ENCODE results near the gene DEGS1. TPM values are rescaled to one million over a fixed set of nuclear protein-coding genes. Genes with fewer than 3 reads are reported as not detected.

DEGS1 gene
- total RNA-seq, result 10 to 100 TPM; 10.7 to 56.3 (median 22.7) TPM
- long read RNA-seq, donor 1, transcript DEGS1-201 (3 exons, 2,101 nt), result major isoform, 46 of 48 reads
- long read RNA-seq, donor 1, partial matches to known transcripts, result 0 of 48 reads
- long read RNA-seq, donor 1, other reads (novel, unspliced or antisense), result 2 of 48 reads
- long read RNA-seq, donor 2, transcript DEGS1-201 (3 exons, 2,101 nt), result major isoform, 12 of 20 reads
- long read RNA-seq, donor 2, partial matches to known transcripts, result 2 of 20 reads
- long read RNA-seq, donor 2, other reads (novel, unspliced or antisense), result 6 of 20 reads

GRCh38 chr1:224182866-224183590, at the start of gene DEGS1:
DEGS1 (plus strand) TSS chr1:224183240; CDS start chr1:224183337, 97 bp downstream.
- TF ChIP-seq, protein P1, sequence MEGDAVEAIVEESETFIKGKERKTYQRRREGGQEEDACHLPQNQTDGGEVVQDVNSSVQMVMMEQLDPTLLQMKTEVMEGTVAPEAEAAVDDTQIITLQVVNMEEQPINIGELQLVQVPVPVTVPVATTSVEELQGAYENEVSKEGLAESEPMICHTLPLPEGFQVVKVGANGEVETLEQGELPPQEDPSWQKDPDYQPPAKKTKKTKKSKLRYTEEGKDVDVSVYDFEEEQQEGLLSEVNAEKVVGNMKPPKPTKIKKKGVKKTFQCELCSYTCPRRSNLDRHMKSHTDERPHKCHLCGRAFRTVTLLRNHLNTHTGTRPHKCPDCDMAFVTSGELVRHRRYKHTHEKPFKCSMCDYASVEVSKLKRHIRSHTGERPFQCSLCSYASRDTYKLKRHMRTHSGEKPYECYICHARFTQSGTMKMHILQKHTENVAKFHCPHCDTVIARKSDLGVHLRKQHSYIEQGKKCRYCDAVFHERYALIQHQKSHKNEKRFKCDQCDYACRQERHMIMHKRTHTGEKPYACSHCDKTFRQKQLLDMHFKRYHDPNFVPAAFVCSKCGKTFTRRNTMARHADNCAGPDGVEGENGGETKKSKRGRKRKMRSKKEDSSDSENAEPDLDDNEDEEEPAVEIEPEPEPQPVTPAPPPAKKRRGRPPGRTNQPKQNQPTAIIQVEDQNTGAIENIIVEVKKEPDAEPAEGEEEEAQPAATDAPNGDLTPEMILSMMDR (IDR thresholded peaks at IDR 0.05), result no peak
- DNase-seq, result peak; percentile 86 to 89 (median 87)
- no peaks in the 10 kb centered on the region for H3K9me3 ChIP-seq
- H3K36me3 ChIP-seq (ENCODE audit: low read depth), result no peaks in the 10 kb centered on the region
- peak; percentile 95 for ATAC-seq
- intact Hi-C loops (cut with DNase I, micrococcal nuclease), result no loop called here
- peak within 1 kb of the TSS; percentile 91 for H3K4me3 ChIP-seq
- peaks cover 12% of the 10 kb centered on the region for H3K4me1 ChIP-seq (ENCODE audit: low read depth)

GRCh38 chr1:224133741-224134299, 49.2 kb upstream of the DEGS1 start:
- no peak for ATAC-seq
- intact Hi-C loops (cut with DNase I, micrococcal nuclease), result no loop called here
- Histone ChIP-seq H3K9me3 (no peaks in the 10 kb centered on the region), H3K4me1 (ENCODE audit: low read depth) (no peaks in the 10 kb centered on the region), H3K36me3 (ENCODE audit: low read depth) (peaks cover 11% of the 10 kb centered on the region), H3K4me3 (no peak overlapping the region)
- no peak for DNase-seq
- TF ChIP-seq, protein P1 (IDR thresholded peaks at IDR 0.05), result no peak

DNA sequence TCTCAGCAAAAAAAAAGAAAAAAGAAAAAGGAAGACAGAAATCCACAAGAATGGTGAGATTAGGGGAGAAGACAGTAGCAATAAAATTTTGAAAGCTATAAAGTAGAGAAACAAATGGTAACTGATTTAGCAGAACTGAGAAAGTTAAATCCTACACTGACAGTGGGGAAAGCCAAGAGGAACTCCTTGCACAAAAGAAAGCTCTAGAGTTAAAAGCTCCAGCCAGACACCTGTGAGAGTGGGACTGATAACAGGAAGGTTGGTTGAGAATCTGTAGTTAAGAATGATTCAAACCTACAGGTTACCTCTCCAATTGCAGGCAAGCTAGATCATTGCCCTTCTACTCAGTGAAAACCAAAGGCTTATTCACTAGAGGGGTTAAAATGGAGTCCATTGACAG, 45.5 kb upstream of the DEGS1 start:
- ATAC-seq, result no peak
- Histone ChIP-seq H3K4me3 (no peak overlapping the region), H3K4me1 (ENCODE audit: low read depth) (no peaks in the 10 kb centered on the region), H3K9me3 (no peaks in the 10 kb centered on the region), H3K36me3 (ENCODE audit: low read depth) (no peaks in the 10 kb centered on the region)
- no peak for DNase-seq
- intact Hi-C loops (cut with DNase I, micrococcal nuclease), result no loop called here
- TF ChIP-seq, protein P1 (IDR thresholded peaks at IDR 0.05), result no peak

DNA sequence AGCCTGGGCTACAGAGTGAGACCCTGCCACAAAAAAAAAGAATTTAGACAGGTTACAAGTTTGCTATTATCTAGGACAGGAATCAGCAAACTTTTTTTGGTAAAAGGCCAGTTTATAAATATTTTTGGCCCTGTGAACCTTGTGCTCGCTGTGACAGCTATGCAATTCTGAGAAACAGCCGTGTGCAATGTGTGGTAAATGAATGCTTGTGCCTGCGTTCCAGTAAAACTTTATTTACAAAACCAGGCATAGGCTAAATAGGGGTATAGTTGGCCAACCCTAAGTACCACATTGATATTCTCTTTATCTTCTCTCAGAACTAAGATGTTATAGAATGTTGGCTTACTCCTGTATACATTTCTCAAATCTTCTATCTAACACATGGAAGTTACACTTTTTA, 44.8 kb upstream of the DEGS1 start:
- intact Hi-C loops (cut with DNase I, micrococcal nuclease), result no loop called here
- Histone ChIP-seq H3K4me1 (ENCODE audit: low read depth) (no peaks in the 10 kb centered on the region), H3K9me3 (no peaks in the 10 kb centered on the region), H3K36me3 (ENCODE audit: low read depth) (no peaks in the 10 kb centered on the region), H3K4me3 (no peak overlapping the region)
- ATAC-seq, result no peak
- TF ChIP-seq, protein P1 (IDR thresholded peaks at IDR 0.05), result no peak
- no peak for DNase-seq

DNA sequence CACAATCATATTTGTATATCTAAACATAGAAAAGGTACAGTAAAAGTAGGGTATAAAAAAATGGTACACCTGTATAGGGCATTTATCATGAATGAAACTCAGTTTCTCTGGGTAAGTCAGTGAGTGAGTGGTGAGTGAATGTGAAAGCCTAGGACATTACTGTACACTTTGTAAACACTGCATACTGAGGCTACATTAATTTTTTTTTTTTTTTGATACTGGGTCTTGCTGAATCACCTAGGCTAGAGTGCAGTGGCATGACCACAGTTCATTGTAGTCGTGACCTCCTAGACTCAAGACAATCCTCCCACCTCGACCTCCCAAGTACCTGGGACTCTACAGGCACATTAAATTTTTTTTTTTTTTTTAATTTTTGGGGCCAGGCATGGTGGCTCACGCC, 41.3 kb upstream of the DEGS1 start:
- ATAC-seq (no peak), DNase-seq (no peak)
- H3K4me1 ChIP-seq (ENCODE audit: low read depth), result no peaks in the 10 kb centered on the region
- no peaks in the 10 kb centered on the region for H3K36me3 ChIP-seq (ENCODE audit: low read depth)
- intact Hi-C loops (cut with DNase I, micrococcal nuclease), result no loop called here
- no peak overlapping the region for H3K4me3 ChIP-seq
- TF ChIP-seq, protein P1 (IDR thresholded peaks at IDR 0.05), result no peak
- H3K9me3 ChIP-seq, result no peaks in the 10 kb centered on the region
